Measurements from ENCODE around the gene MRFAP1L1. TPM values are rescaled to one million over a fixed set of nuclear protein-coding genes. Genes with fewer than 3 reads are reported as not detected.

Gene MRFAP1L1
- total and polyA plus RNA-seq, 2 experiments from 2014 or later: 61.6 to 73.8 TPM

- TF ChIP-seq CTCF (conservative IDR thresholded peaks at IDR 0.05; ENCODE audit: low read depth in 2 of 2) (no peak), JUNB (IDR thresholded peaks at IDR 0.05; ENCODE audit: unreplicated experiment) (no peak)
These were observed 49.2 kb downstream of the MRFAP1L1 start (continued) for GRCh38 chr4:6660430-6660829.

GRCh38 chr4:6659897-6660296 lies 49.8 kb downstream of the MRFAP1L1 start:
- no peak for ATAC-seq
- H3K4me3 Mint-ChIP-seq: no peak overlapping the region
- H3K9me3 Mint-ChIP-seq: no peaks in the 10 kb centered on the region
- H3F3A ChIP-seq (replicated peaks; ENCODE audit: low read depth): no peaks in the 10 kb centered on the region; the same call in 1 of the 2 replicates
- H3K27me3 Mint-ChIP-seq (ENCODE audit: insufficient read depth, low read depth, poor library complexity): peaks cover 39% of the 10 kb centered on the region
- H3K27me3 ChIP-seq (ENCODE audit: insufficient read depth): peaks cover 62% of the 10 kb centered on the region
- no peaks in the 10 kb centered on the region for H3K9me2 ChIP-seq (ENCODE audit: insufficient read depth)
- no peaks in the 10 kb centered on the region for H3K36me3 Mint-ChIP-seq (ENCODE audit: low read depth)
- no peak overlapping the region for H3K27ac ChIP-seq (ENCODE audit: low read depth)
- no peak overlapping the region for H3K27ac Mint-ChIP-seq
- H3K4me3 ChIP-seq: no peak overlapping the region
- H4K20me1 ChIP-seq (replicated peaks; ENCODE audit: insufficient read depth): no peaks in the 10 kb centered on the region
- no peak for DNase-seq (ENCODE audit: low spot score)
- no peaks in the 10 kb centered on the region for H3K79me2 ChIP-seq (replicated peaks; ENCODE audit: insufficient read depth)
- no peak overlapping the region for H3K4me2 ChIP-seq
- no peaks in the 10 kb centered on the region for H3K36me3 ChIP-seq (ENCODE audit: insufficient read depth)
- peaks cover 4% of the 10 kb centered on the region; the same call in 2 of the 3 replicates for H3K4me1 Mint-ChIP-seq
- H2AFZ ChIP-seq: no peak overlapping the region
- peaks cover 13% of the 10 kb centered on the region for H3K4me1 ChIP-seq (ENCODE audit: insufficient read depth)
- TF ChIP-seq ETS1 (IDR thresholded peaks at IDR 0.05) (no peak), ZNF114 (CRISPR knock-in tag; IDR thresholded peaks at IDR 0.05) (no peak), CTCF (conservative IDR thresholded peaks at IDR 0.05; ENCODE audit: low read depth in 2 of 2) (no peak), POLR2AphosphoS5 (IDR thresholded peaks at IDR 0.05; ENCODE audit: low read depth) (no peak), STAT1 (IDR thresholded peaks at IDR 0.05; ENCODE audit: unreplicated experiment) (no peak), ZNF331 (CRISPR knock-in tag; IDR thresholded peaks at IDR 0.05; ENCODE audit: low read depth) (no peak), EZH2 (IDR thresholded peaks at IDR 0.05; ENCODE audit: low read depth, unreplicated experiment) (no peak), CREB1 (CRISPR knock-in tag; IDR thresholded peaks at IDR 0.05; ENCODE audit: low read depth) (no peak), NANOG (IDR thresholded peaks at IDR 0.05; ENCODE audit: borderline replicate concordance) (no peak), EZH2phosphoT487 (IDR thresholded peaks at IDR 0.05; ENCODE audit: unreplicated experiment) (no peak)
- TF ChIP-seq, protein P1, sequence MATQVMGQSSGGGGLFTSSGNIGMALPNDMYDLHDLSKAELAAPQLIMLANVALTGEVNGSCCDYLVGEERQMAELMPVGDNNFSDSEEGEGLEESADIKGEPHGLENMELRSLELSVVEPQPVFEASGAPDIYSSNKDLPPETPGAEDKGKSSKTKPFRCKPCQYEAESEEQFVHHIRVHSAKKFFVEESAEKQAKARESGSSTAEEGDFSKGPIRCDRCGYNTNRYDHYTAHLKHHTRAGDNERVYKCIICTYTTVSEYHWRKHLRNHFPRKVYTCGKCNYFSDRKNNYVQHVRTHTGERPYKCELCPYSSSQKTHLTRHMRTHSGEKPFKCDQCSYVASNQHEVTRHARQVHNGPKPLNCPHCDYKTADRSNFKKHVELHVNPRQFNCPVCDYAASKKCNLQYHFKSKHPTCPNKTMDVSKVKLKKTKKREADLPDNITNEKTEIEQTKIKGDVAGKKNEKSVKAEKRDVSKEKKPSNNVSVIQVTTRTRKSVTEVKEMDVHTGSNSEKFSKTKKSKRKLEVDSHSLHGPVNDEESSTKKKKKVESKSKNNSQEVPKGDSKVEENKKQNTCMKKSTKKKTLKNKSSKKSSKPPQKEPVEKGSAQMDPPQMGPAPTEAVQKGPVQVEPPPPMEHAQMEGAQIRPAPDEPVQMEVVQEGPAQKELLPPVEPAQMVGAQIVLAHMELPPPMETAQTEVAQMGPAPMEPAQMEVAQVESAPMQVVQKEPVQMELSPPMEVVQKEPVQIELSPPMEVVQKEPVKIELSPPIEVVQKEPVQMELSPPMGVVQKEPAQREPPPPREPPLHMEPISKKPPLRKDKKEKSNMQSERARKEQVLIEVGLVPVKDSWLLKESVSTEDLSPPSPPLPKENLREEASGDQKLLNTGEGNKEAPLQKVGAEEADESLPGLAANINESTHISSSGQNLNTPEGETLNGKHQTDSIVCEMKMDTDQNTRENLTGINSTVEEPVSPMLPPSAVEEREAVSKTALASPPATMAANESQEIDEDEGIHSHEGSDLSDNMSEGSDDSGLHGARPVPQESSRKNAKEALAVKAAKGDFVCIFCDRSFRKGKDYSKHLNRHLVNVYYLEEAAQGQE (IDR thresholded peaks at IDR 0.05; ENCODE audit: unreplicated experiment): no peak
